Stimulated activated CD8-positive, alpha-beta memory T cell treated with anti-CD3 and anti-CD28 coated beads, Interleukin-12 subunit alpha, Interleukin-12 subunit beta, amount 100 ng/mL, for 4 hours (primary cell): ENCODE measurements around the gene TRIP11.

Experiments used
- DNase-seq: peaks from one replicate; pipeline ENCODE4 v3.0.0-alpha.2; 2020; ENCODE audit warnings: low read depth

TRIP11 gene

GRCh38 chr14:91953170-91953985, 86.5 kb downstream of the TRIP11 start:
- DNase-seq = no peak

GRCh38 chr14:91947475-91948184, 92.2 kb downstream of the TRIP11 start, which contains the start of gene FBLN5:
Gene FBLN5, minus strand, starts transcription at chr14:91947694. Its CDS starts 465 bp downstream, at chr14:91947229.
- peak; percentile 17 for DNase-seq

GRCh38 chr14:91946622-91947474, 93.0 kb downstream of the TRIP11 start:
- no peak for DNase-seq

- DNase-seq = no peak
Measured at GRCh38 chr14:91945751-91946621, 93.9 kb downstream of the TRIP11 start.

GRCh38 chr14:91942946-91943345, 96.9 kb downstream of the TRIP11 start:
- no peak for DNase-seq

- DNase-seq = no peak
Measured at GRCh38 chr14:91942128-91942527, 97.7 kb downstream of the TRIP11 start.

- DNase-seq = no peak
Measured at GRCh38 chr14:91940209-91940608, 99.7 kb downstream of the TRIP11 start.

GRCh38 chr14:91935586-91935985, 104.3 kb downstream of the TRIP11 start:
- no peak for DNase-seq

GRCh38 chr14:91934554-91935285, 105.1 kb downstream of the TRIP11 start:
- no peak for DNase-seq

GRCh38 chr14:91931478-91932088, 108.3 kb downstream of the TRIP11 start:
- DNase-seq = no peak

GRCh38 chr14:91929700-91930099, 110.2 kb downstream of the TRIP11 start:
- DNase-seq = no peak

GRCh38 chr14:91927800-91928199, 112.1 kb downstream of the TRIP11 start:
- no peak for DNase-seq

- DNase-seq = no peak
Measured at GRCh38 chr14:91927191-91927590, 112.7 kb downstream of the TRIP11 start.

GRCh38 chr14:91926131-91926890, 113.5 kb downstream of the TRIP11 start:
- DNase-seq = no peak

- no peak for DNase-seq
Measured at GRCh38 chr14:91925727-91926121, 114.1 kb downstream of the TRIP11 start.

GRCh38 chr14:91925001-91925726, 114.7 kb downstream of the TRIP11 start:
- DNase-seq = no peak

- no peak for DNase-seq
Measured at GRCh38 chr14:91920526-91920925, 119.3 kb downstream of the TRIP11 start.

GRCh38 chr14:91919814-91920213, 120.0 kb downstream of the TRIP11 start:
- DNase-seq = no peak
